Measurements from ENCODE around the gene CTTN. TPM values are rescaled to one million over a fixed set of nuclear protein-coding genes. Genes with fewer than 3 reads are reported as not detected.

The CTTN gene
- total RNA-seq, 4 donors from 2014 or later = 253 to 417 (median 342) TPM

DNA sequence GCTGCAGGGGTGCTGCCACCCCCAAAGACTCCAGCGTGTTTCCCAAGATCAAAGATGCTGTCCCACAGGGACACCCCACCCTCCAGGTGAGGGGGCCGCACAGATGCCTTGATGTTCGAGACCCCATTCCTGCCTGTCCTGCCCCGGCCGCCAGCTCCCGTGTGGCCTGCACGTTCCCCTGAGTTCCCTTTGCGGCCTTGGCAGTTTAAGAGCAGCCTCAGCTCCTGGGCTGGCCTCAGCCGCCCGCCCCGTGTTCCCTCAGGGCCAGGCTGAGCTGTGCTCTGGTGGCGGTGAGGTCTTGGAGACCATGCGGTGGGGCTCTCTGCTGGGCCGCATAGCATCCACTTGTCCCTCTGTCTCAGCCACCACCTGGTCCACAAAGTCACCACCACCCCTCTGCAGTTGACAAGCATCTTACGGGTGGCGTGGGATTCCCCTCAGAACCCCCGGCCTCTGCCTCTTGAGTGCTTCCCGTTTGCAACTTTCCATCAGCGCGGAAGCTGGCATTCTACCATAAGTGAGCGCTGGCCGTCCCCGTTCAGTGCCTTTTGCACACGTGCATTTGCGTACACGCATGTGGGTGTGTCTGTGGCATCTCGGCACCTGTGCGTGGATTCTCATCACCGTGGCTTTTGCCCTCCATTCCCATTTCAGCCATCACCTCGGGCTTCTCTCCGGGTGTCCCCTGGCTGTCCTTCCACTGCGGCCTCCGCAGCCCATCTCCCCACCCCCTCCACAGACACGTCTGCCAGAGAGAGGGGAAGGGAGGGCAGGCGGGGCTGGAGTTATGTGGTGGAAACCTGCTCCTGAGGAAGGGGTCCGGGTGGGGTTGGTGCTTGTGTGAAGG lies 35.9 kb downstream of the CTTN start:
- Histone ChIP-seq H3K4me3 (no peak overlapping the region), H3K4me1 (peaks cover 0 to 6% (median 0%) of the 10 kb centered on the region in 4 donors), H3K27ac (no peak overlapping the region), H3K36me3 (peaks cover 0 to 98% (median 14%) of the 10 kb centered on the region in 3 donors), H3K27me3 (no peaks in the 10 kb centered on the region), H3K9me3 (no peaks in the 10 kb centered on the region)
- 88% methylated on average over 28 to 36 of the region's 36 CpGs for WGBS, 2 donors
- no peak for TF ChIP-seq POLR2A (IDR thresholded peaks at IDR 0.05)
- TF ChIP-seq CTCF (IDR thresholded peaks at IDR 0.05) = no peak
- TF ChIP-seq EP300 (IDR thresholded peaks at IDR 0.05) = no peak
- DNase-seq (ENCODE audit: low spot score in 2 of 2) = no peak

DNA sequence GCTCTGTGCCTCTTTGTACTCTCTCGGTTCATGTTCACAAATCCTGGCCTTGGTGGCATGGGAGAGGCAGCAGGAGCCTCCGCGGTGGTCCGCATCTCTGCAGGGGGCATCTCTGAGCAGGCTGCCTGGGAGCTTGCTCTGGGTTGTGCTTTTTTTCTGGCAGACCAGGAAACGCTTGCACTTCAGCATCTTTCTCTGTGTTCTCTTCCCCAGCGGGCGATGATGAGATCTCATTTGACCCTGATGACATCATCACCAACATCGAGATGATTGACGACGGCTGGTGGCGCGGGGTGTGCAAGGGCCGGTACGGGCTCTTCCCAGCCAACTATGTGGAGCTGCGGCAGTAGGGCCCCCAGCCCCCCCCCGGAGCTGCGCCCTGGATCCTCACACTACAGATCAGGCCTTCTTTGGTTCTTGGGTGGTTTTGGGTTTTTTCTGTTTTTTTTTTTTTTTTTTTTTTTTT lies 36.5 kb downstream of the CTTN start:
- Histone ChIP-seq H3K4me3 (no peak overlapping the region), H3K27ac (no peak overlapping the region), H3K27me3 (no peaks in the 10 kb centered on the region), H3K9me3 (no peaks in the 10 kb centered on the region), H3K4me1 (peaks cover 0 to 6% (median 0%) of the 10 kb centered on the region in 4 donors), H3K36me3 (peaks cover 0 to 91% (median 14%) of the 10 kb centered on the region in 3 donors)
- DNase-seq (ENCODE audit: low spot score in 2 of 2) = no peak
- no peak for TF ChIP-seq EP300 (IDR thresholded peaks at IDR 0.05)
- TF ChIP-seq CTCF (IDR thresholded peaks at IDR 0.05) = no peak
- no peak for TF ChIP-seq POLR2A (IDR thresholded peaks at IDR 0.05)
- WGBS, 2 donors = 80 to 82% methylated on average over 17 of the region's 17 CpGs

DNA sequence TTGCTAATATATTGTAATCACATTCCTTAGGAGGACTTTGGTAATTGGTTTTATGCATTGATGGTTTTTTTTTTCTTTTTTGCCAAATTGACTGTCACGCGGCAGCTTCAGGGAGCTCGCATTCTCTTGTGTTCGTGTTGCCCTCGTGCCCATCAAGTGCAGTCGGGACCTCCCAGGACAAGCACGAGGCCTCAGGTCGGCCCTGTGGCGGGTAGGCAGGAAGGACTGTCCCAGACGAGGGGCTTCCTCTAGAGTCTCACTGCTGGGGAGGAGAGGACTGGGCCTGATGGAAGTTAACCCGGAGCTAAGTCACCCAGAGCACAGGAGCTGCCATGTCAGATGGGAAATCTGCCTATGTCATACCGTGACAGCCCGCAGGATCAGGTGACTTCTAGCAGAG lies 37.0 kb downstream of the CTTN start:
- peaks cover 0 to 86% (median 14%) of the 10 kb centered on the region in 3 donors for H3K36me3 ChIP-seq
- H3K27me3 ChIP-seq = no peaks in the 10 kb centered on the region
- 91% methylated on average over 13 of the region's 13 CpGs for WGBS, 2 donors
- H3K4me1 ChIP-seq = peaks cover 0 to 6% (median 0%) of the 10 kb centered on the region in 4 donors
- H3K9me3 ChIP-seq = no peaks in the 10 kb centered on the region
- TF ChIP-seq CTCF (IDR thresholded peaks at IDR 0.05) = no peak
- no peak for TF ChIP-seq EP300 (IDR thresholded peaks at IDR 0.05)
- H3K27ac ChIP-seq = peak overlapping the region in 1 of 4 donors; percentile 1
- DNase-seq (ENCODE audit: low spot score in 2 of 2) = no peak
- H3K4me3 ChIP-seq = no peak overlapping the region

DNA sequence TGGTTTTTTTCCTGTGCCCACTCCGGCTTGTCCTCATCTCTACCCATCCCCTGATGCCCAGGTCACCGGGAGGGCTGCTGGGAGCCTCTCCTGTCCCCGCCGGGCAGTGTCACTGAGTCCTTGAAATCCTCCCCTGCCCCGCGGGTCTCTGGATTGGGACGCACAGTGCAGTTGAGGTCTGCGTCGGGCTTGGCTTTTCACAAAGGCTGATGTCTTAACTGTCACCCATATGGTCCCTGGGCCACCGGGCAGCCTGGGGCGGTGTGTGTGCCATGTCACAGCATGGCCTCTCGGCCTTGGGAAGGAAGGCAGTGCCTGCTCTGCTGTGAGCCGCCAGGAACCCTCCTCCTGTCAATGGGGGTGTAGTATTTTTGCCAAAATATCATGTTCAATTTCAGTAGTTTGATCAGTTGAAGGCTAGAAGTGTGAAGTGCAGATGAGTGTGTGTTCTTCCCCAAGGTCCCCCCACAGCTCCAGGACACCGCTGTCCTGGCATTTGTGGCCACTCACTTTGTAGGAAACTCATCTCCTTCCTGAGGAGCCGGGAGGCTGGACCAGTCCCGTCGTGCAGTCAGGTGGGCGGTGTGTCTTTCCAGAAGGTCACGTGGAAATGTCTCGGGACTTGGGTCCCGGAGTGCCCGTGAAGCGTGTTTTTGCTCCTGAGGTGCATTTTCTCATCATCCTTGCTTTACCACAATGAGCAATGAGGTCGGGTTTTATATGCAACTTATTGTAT lies 37.6 kb downstream of the CTTN start:
- peaks cover 0 to 80% (median 14%) of the 10 kb centered on the region in 3 donors for H3K36me3 ChIP-seq
- no peaks in the 10 kb centered on the region for H3K27me3 ChIP-seq
- no peak for TF ChIP-seq EP300 (IDR thresholded peaks at IDR 0.05)
- H3K9me3 ChIP-seq = no peaks in the 10 kb centered on the region
- DNase-seq (ENCODE audit: low spot score in 2 of 2) = no peak
- H3K27ac ChIP-seq = peak overlapping the region in 1 of 4 donors; percentile 1
- 88 to 90% methylated on average over 24 of the region's 24 CpGs for WGBS, 2 donors
- H3K4me1 ChIP-seq = peaks cover 0 to 6% (median 0%) of the 10 kb centered on the region in 4 donors
- H3K4me3 ChIP-seq = no peak overlapping the region

- peaks cover 0 to 75% (median 14%) of the 10 kb centered on the region in 3 donors for H3K36me3 ChIP-seq
- 76 to 80% methylated on average over 15 of the region's 15 CpGs for WGBS, 2 donors
Observed at GRCh38 chr11:70436501-70436860, 38.2 kb downstream of the CTTN start.

More at GRCh38 chr11:70436501-70436860, 38.2 kb downstream of the CTTN start:
- Histone ChIP-seq H3K27me3 (no peaks in the 10 kb centered on the region), H3K4me1 (peaks cover 0 to 6% (median 0%) of the 10 kb centered on the region in 4 donors), H3K27ac (peak overlapping the region in 1 of 4 donors; percentile 1), H3K9me3 (no peaks in the 10 kb centered on the region), H3K4me3 (no peak overlapping the region)
- no peak for DNase-seq (ENCODE audit: low spot score in 2 of 2)
- no peak for TF ChIP-seq CTCF (IDR thresholded peaks at IDR 0.05)
- TF ChIP-seq EP300 (IDR thresholded peaks at IDR 0.05) = no peak
- no peak for TF ChIP-seq POLR2A (IDR thresholded peaks at IDR 0.05)

Data from tibial nerve (tissue), 4 donors.